ENCODE results near the gene GIPR. TPM values are rescaled to one million over a fixed set of nuclear protein-coding genes. Genes with fewer than 3 reads are reported as not detected.
A peak's percentile ranks its signal among the peaks of the same experiment; 100 is the strongest.

The GIPR gene
- total RNA-seq, 1 experiment from 2014 or later: 0.61 TPM

DNA sequence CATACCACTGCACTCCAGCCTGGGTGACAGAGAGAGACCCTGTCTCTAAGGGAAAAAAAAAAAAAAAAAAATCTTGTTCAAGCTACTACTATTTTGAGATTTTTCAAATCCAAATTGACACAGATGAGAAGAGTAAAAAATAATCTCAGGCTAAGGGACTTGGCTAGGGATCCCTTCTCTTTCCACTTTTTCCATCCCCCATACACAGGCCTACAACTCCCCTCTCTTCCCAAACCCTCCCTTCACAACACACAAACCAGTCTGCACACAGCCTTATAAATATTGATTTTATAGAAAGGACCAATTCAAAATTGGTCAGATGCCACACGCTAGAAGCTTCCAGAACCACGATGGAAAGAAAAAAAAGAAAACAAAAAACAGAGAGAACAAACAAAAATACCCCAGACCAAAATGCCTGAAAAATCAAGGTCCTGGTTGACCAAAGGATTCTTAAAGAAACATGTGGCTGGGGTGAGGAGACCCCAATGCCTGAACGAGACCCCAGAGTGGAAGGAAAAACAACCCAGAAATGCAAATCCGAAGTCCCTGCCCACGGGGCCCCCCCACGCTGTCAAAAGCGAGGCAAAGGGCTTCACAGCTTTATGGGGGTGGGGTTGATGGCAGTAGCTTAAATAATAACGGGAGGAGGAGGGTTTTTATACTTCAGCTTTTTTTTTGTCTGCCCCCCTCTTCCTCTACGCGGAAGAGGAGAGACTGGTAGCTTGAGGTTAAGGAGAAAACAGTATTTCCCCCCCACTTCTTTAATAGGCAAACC, 42.5 kb downstream of the GIPR start:
- WGBS (ENCODE audit: extremely low coverage, insufficient read length, low lambda C conversion rate): no CpG with 5 or more reads among the region's 10 CpGs
- no peak overlapping the region; a peak in 1 of 5 replicates for H3K4me3 Mint-ChIP-seq

More for the DNA sequence above, 42.5 kb downstream of the GIPR start:
- Mint-ChIP-seq H3K27ac (peak overlapping the region; percentile 55 to 90 (median 80); a peak in 5 of 7 replicates), H3K27me3 (ENCODE audit: low read depth) (no peaks in the 10 kb centered on the region; the same call in 1 of the 2 replicates), H3K4me1 (peaks cover 6 to 20% of the 10 kb centered on the region in 2 experiments), H3K36me3 (ENCODE audit: insufficient read depth in 1 of 3, low read depth in 3 of 3) (peaks cover 13 to 22% (median 14%) of the 10 kb centered on the region in 3 experiments; a peak in 6 of 7 replicates), H3K9me3 (no peaks in the 10 kb centered on the region)
- no peaks in the 10 kb centered on the region for H3K27me3 ChIP-seq (ENCODE audit: insufficient read depth, low read length)
- no peak overlapping the region for H2BK15ac ChIP-seq (ENCODE audit: low read depth, low read length)
- no peak overlapping the region for H3K56ac ChIP-seq (ENCODE audit: insufficient read length, low read depth, low read length)
- H2AFZ ChIP-seq (ENCODE audit: low read length): no peak overlapping the region
- H3T11ph ChIP-seq (ENCODE audit: low read length): no peak overlapping the region
- no peak overlapping the region for H4K8ac ChIP-seq (replicated peaks; ENCODE audit: insufficient read length, low read depth, low read length)
- H2BK12ac ChIP-seq (ENCODE audit: insufficient read length, low read depth, low read length): no peak overlapping the region
- H3K79me1 ChIP-seq (ENCODE audit: insufficient read depth, low read depth, low read length, poor library complexity, severe bottlenecking): no peaks in the 10 kb centered on the region
- H3K9me3 ChIP-seq (ENCODE audit: control insufficient read depth, low read depth, low read length): no peaks in the 10 kb centered on the region
- H3K79me2 ChIP-seq (ENCODE audit: insufficient read depth, low read length): peaks cover 4% of the 10 kb centered on the region; the same call in 1 of the 2 replicates
- no peak overlapping the region for H3K4ac ChIP-seq (ENCODE audit: low read depth, low read length)
- H3K14ac ChIP-seq (ENCODE audit: insufficient read depth, low read length): no peak overlapping the region
- no peak overlapping the region for H2BK20ac ChIP-seq (ENCODE audit: low read depth, low read length, poor library complexity, severe bottlenecking)
- no peak for DNase-seq
- no peak overlapping the region for H3K4me2 ChIP-seq (ENCODE audit: insufficient read depth, insufficient read length, low read length)
- H3K23ac ChIP-seq (ENCODE audit: insufficient read length, low read depth, low read length): no peak overlapping the region
- H2BK5ac ChIP-seq (ENCODE audit: insufficient read length, low read length): no peak overlapping the region
- no peaks in the 10 kb centered on the region for H4K20me1 ChIP-seq (ENCODE audit: control insufficient read depth, insufficient read depth, insufficient read length)
- TF ChIP-seq, protein P1, sequence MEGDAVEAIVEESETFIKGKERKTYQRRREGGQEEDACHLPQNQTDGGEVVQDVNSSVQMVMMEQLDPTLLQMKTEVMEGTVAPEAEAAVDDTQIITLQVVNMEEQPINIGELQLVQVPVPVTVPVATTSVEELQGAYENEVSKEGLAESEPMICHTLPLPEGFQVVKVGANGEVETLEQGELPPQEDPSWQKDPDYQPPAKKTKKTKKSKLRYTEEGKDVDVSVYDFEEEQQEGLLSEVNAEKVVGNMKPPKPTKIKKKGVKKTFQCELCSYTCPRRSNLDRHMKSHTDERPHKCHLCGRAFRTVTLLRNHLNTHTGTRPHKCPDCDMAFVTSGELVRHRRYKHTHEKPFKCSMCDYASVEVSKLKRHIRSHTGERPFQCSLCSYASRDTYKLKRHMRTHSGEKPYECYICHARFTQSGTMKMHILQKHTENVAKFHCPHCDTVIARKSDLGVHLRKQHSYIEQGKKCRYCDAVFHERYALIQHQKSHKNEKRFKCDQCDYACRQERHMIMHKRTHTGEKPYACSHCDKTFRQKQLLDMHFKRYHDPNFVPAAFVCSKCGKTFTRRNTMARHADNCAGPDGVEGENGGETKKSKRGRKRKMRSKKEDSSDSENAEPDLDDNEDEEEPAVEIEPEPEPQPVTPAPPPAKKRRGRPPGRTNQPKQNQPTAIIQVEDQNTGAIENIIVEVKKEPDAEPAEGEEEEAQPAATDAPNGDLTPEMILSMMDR (conservative IDR thresholded peaks at IDR 0.05): no peak
- no peak overlapping the region for H2BK120ac ChIP-seq (ENCODE audit: low read depth, low read length, poor library complexity, severe bottlenecking)
- H3K23me2 ChIP-seq (ENCODE audit: insufficient read length, low read depth, low read length, poor library complexity, severe bottlenecking): no peaks in the 10 kb centered on the region
- H3K9ac ChIP-seq (ENCODE audit: extremely low read depth, insufficient read length, low read length): no peak overlapping the region
- no peaks in the 10 kb centered on the region for H3K4me1 ChIP-seq (ENCODE audit: insufficient read depth, low read length)
- no peak overlapping the region for H3K27ac ChIP-seq (ENCODE audit: insufficient read length, low read depth, low read length)
- no peak overlapping the region for H3K18ac ChIP-seq (ENCODE audit: insufficient read length, low read depth, low read length)
- H4K91ac ChIP-seq (ENCODE audit: insufficient read length, low read depth, low read length): no peak overlapping the region
- no peak overlapping the region for H4K5ac ChIP-seq (ENCODE audit: insufficient read length, low read depth, low read length)
- no peak overlapping the region for H2AK5ac ChIP-seq (ENCODE audit: insufficient read length, low read length)

Data from H9 (cell line).